Measurements from ENCODE around the gene YAF2. TPM values are rescaled to one million over a fixed set of nuclear protein-coding genes. Genes with fewer than 3 reads are reported as not detected.
A peak's percentile ranks its signal among the peaks of the same experiment; 100 is the strongest.
"Not testable (repeated sequence)": the region's sequence is repeated elsewhere in the genome, so short reads cannot be mapped to it uniquely, and the experiment has no call there.

Gene YAF2
- polyA plus RNA-seq, 1 experiment, result 16.5 TPM

DNA sequence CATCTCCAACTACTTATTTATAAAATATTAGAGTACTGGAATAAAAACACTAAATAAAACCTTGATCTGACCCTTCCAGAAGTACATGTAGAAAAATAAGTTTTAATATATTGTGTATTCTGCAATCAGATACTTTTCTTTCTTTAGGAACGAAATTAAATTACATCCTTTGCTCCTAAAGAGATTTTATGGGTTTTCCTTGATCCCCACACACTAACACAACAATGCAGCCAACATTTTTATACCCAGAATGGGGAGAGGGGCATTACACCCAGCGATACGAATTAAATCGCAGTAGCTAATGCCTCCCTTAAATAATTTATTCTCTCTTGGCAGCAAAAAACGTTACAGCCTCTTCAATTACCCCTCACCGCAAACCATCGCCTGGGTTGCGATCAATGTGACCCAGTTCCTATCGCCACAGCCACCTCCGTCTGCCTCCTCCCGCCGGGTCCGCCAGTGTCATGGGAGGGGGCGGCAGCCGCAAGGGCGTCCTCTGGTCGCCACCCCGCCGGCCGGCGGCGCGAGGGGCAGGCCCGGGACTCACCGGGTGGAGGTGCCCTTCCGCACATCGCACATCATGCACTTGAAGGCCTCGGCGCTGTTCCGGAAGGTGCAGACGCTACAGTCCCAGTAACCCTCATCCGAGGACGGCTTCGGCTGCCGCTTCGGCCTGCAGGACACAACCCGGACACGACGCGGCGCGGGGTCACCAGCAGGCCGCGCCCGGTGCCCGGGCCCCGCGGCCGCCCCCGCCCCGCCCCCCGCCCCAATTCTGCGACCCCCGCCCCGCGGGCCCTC lies 796 bp downstream of the YAF2 start:
- no peak for DNase-seq (ENCODE audit: low read depth, low spot score)
- TF ChIP-seq, protein P1, sequence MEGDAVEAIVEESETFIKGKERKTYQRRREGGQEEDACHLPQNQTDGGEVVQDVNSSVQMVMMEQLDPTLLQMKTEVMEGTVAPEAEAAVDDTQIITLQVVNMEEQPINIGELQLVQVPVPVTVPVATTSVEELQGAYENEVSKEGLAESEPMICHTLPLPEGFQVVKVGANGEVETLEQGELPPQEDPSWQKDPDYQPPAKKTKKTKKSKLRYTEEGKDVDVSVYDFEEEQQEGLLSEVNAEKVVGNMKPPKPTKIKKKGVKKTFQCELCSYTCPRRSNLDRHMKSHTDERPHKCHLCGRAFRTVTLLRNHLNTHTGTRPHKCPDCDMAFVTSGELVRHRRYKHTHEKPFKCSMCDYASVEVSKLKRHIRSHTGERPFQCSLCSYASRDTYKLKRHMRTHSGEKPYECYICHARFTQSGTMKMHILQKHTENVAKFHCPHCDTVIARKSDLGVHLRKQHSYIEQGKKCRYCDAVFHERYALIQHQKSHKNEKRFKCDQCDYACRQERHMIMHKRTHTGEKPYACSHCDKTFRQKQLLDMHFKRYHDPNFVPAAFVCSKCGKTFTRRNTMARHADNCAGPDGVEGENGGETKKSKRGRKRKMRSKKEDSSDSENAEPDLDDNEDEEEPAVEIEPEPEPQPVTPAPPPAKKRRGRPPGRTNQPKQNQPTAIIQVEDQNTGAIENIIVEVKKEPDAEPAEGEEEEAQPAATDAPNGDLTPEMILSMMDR (IDR thresholded peaks at IDR 0.05; ENCODE audit: low read depth, low read length), result peak; percentile 47
- no peaks in the 10 kb centered on the region; the same call in 1 of the 2 replicates for H3K9me3 ChIP-seq (ENCODE audit: control insufficient read depth, insufficient read depth, low read length)
- H3K27ac ChIP-seq (ENCODE audit: low read depth, low read length), result no peak overlapping the region
- H3K27me3 ChIP-seq (ENCODE audit: control insufficient read depth, insufficient read depth, low read length), result no peaks in the 10 kb centered on the region
- ChIA-PET POLR2A (no interaction called here), CTCF (no interaction called here)
- H3K4me3 ChIP-seq (ENCODE audit: low read depth, low read length), result peak overlapping the region; percentile 83

DNA sequence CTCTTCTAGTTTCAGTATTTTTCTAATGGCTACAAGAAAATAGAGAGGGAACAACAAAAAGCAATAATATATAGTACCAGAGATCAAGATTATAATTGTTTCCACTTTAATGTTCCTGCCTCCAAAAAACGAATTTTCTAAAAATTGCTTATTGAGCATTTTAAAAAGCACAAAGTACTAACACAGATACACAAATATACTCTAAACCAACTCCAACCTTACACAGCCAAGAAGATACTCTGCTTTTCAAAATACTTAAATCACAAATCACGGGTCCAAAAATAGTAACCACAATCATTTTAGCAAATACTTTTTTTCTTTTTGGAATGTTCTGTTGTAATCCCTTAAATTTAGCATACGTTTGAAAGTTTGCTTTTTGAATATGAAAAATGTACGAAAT lies 2.0 kb downstream of the YAF2 start:
- H3K27ac ChIP-seq (ENCODE audit: low read depth, low read length), result no peak overlapping the region
- H3K4me3 ChIP-seq (ENCODE audit: low read depth, low read length), result peak overlapping the region; percentile 2; the same call in 1 of the 2 replicates
- H3K27me3 ChIP-seq (ENCODE audit: control insufficient read depth, insufficient read depth, low read length), result no peaks in the 10 kb centered on the region
- POLR2A ChIA-PET, result no interaction called here
- CTCF ChIA-PET, result no interaction called here
- no peak for DNase-seq (ENCODE audit: low read depth, low spot score)
- TF ChIP-seq, protein P1 (IDR thresholded peaks at IDR 0.05; ENCODE audit: low read depth, low read length), result no peak
- H3K9me3 ChIP-seq (ENCODE audit: control insufficient read depth, insufficient read depth, low read length), result no peaks in the 10 kb centered on the region; the same call in 1 of the 2 replicates

DNA sequence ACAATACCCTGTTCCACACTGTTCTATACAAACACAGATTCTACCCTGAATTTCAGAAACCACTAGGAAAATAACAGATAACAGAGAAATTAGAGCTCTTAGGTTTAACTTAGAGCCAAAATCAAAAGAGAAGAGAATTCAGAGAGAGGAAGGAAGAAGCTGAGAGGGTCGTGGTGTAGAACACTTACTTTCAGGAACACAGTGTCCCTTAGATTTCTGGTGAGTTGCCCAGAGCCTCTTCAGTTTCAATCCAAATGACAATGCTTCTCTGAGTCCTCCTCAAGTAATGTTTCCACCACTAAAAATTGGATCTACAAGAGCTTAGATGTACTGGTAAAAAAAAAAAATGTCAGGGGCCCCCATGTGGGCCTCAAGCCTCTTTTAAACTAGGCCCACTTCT lies 2.6 kb downstream of the YAF2 start:
- Histone ChIP-seq H3K9me3 (ENCODE audit: control insufficient read depth, insufficient read depth, low read length) (no peaks in the 10 kb centered on the region; the same call in 1 of the 2 replicates), H3K4me3 (ENCODE audit: low read depth, low read length) (no peak overlapping the region), H3K27me3 (ENCODE audit: control insufficient read depth, insufficient read depth, low read length) (no peaks in the 10 kb centered on the region), H3K27ac (ENCODE audit: low read depth, low read length) (no peak overlapping the region)
- TF ChIP-seq, protein P1 (IDR thresholded peaks at IDR 0.05; ENCODE audit: low read depth, low read length), result no peak
- DNase-seq (ENCODE audit: low read depth, low spot score), result no peak
- ChIA-PET CTCF (no interaction called here), POLR2A (no interaction called here)

DNA sequence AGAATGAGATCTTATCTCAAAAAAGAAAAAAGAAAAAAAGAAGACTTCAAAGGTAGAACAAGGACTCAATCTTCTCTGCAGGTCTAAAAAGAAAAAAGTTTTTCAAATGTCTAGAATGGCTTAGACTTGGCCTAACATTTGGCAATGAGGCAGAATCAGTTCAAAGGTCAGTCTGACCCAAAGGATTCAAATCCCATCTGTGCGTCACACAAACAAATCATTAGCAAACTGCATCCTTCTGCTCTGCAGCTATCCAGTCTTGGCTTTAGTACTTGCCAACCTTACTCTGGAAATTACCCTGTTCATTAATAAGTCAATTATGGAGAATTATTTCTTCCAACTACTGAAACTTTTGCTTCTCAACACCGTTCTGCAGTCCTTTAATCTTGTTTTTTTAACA lies 3.1 kb downstream of the YAF2 start:
- H3K27ac ChIP-seq (ENCODE audit: low read depth, low read length), result no peak overlapping the region
- TF ChIP-seq, protein P1 (IDR thresholded peaks at IDR 0.05; ENCODE audit: low read depth, low read length), result no peak
- H3K4me3 ChIP-seq (ENCODE audit: low read depth, low read length), result no peak overlapping the region
- ChIA-PET CTCF (no interaction called here), POLR2A (no interaction called here)
- no peak for DNase-seq (ENCODE audit: low read depth, low spot score)
- H3K27me3 ChIP-seq (ENCODE audit: control insufficient read depth, insufficient read depth, low read length), result no peaks in the 10 kb centered on the region
- no peaks in the 10 kb centered on the region; the same call in 1 of the 2 replicates for H3K9me3 ChIP-seq (ENCODE audit: control insufficient read depth, insufficient read depth, low read length)

DNA sequence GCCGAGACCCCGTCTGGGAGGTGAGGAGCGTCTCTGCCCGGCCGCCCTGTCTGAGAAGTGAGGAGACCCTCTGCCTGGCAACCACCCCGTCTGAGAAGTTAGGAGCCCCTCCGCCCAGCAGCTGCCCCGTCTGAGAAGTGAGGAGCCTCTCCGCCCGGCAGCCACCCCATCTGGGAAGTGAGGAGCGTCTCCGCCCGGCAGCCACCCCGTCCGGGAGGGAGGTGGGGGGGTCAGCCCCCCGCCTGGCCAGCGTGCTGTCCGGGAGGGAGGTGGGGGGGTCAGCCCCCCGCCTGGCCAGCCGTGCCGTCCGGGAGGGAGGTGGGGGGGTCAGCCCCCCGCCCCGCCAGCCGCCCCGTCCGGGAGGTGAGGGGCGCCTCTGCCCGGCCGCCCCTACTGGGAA lies 10.5 kb downstream of the YAF2 start:
- H3K27me3 ChIP-seq (ENCODE audit: control insufficient read depth, insufficient read depth, low read length); POLR2A ChIA-PET; DNase-seq (ENCODE audit: low read depth, low spot score); H3K4me3 ChIP-seq (ENCODE audit: low read depth, low read length); H3K27ac ChIP-seq (ENCODE audit: low read depth, low read length); H3K9me3 ChIP-seq (ENCODE audit: control insufficient read depth, insufficient read depth, low read length); CTCF ChIA-PET: not testable (repeated sequence)

DNA sequence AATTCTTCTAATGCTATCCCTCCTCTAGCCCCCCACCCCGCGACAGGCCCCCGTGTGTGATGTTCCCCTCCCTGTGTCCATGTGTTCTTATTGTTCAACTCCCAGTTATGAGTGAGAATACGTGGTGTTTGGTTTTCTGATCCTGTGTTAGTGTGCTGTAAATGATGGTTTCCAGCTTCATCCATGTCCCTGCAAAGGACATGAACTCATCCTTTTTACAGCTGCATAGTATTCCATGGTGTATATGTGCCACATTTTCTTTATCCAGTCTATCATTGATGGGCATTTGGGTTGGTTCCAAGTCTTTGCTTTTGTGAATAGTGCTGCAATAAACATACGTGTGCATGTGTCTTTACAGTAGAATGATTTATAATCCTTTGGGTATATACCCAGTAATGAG lies 13.5 kb downstream of the YAF2 start:
- H3K27me3 ChIP-seq (ENCODE audit: control insufficient read depth, insufficient read depth, low read length); H3K27ac ChIP-seq (ENCODE audit: low read depth, low read length); CTCF ChIA-PET; DNase-seq (ENCODE audit: low read depth, low spot score); H3K9me3 ChIP-seq (ENCODE audit: control insufficient read depth, insufficient read depth, low read length); H3K4me3 ChIP-seq (ENCODE audit: low read depth, low read length): not testable (repeated sequence)
- POLR2A ChIA-PET, result interaction anchor here (0.7 kb wide), 1 partner anchor 44 kb away, joined by 4 read pairs; no protein-coding TSS in a partner anchor

All from AG04450 (cell line).